HUES64 (cell line): Measurements from ENCODE around the gene DERL3.
"Not testable (repeated sequence)": the region's sequence is repeated elsewhere in the genome, so short reads cannot be mapped to it uniquely, and the experiment has no call there.

Experiments used
- H3K27ac ChIP-seq: 2 replicates; pipeline ENCODE4 v1.7.0; 2013; ENCODE audit warnings: low read depth, low read length, inconsistent platforms
- H3K27me3 ChIP-seq: 2 replicates; pipeline ENCODE4 v1.6.1; 2013; ENCODE audit warnings: mild to moderate bottlenecking, low read length; ENCODE audit not compliant: insufficient read depth
- H3K36me3 ChIP-seq: 2 replicates; pipeline ENCODE4 v1.6.1; 2013; ENCODE audit warnings: mild to moderate bottlenecking, low read length; ENCODE audit not compliant: insufficient read depth
- H3K4me1 ChIP-seq: 2 replicates; pipeline ENCODE4 v1.6.1; 2013; ENCODE audit warnings: mild to moderate bottlenecking, low read length, moderate library complexity; ENCODE audit not compliant: insufficient read depth
- H3K4me3 ChIP-seq: 2 replicates; pipeline ENCODE4 v1.5.1; 2013; ENCODE audit warnings: mild to moderate bottlenecking, low read length, moderate library complexity
- H3K9ac ChIP-seq: 2 replicates; pipeline ENCODE4 v1.6.1; 2013; ENCODE audit warnings: mild to moderate bottlenecking, low read depth, low read length
- H3K9me3 ChIP-seq: 2 replicates; pipeline ENCODE4 v1.6.1; 2013; ENCODE audit warnings: low read depth, low read length; ENCODE audit not compliant: insufficient read depth
- WGBS: fragments of 150-250, 120-280 bp; methylation state at CpG from one replicate; pipeline ENCODE4 v1.1.7; 2013; ENCODE audit warnings: missing lambda C conversion rate; 5-methylcytosine and 5-hydroxymethylcytosine counted together

DERL3 gene

GRCh38 chr22:23860187-23860586 is 21.4 kb upstream of the DERL3 start:
- H3K9me3 ChIP-seq, H3K9ac ChIP-seq, H3K36me3 ChIP-seq, H3K4me3 ChIP-seq, H3K27ac ChIP-seq, H3K27me3 ChIP-seq: not testable (repeated sequence)
- WGBS = 91% methylated on average over 8 of the region's 8 CpGs
- H3K4me1 ChIP-seq = peaks cover 13% of the 10 kb centered on the region; the same call in 1 of the 2 replicates

GRCh38 chr22:23859201-23859600 is 20.4 kb upstream of the DERL3 start:
- Histone ChIP-seq H3K9ac (no peak overlapping the region), H3K36me3 (no peaks in the 10 kb centered on the region), H3K27ac (no peak overlapping the region), H3K4me1 (peaks cover 13% of the 10 kb centered on the region; the same call in 1 of the 2 replicates), H3K9me3 (no peaks in the 10 kb centered on the region), H3K4me3 (no peak overlapping the region; the same call in 1 of the 2 replicates), H3K27me3 (no peaks in the 10 kb centered on the region; the same call in 1 of the 2 replicates)
- WGBS = 97% methylated on average over 4 of the region's 4 CpGs

- H3K27ac ChIP-seq = no peak overlapping the region
- no peaks in the 10 kb centered on the region; the same call in 1 of the 2 replicates for H3K27me3 ChIP-seq
- H3K4me3 ChIP-seq = peak overlapping the region; percentile 73
- H3K9ac ChIP-seq = 0 out of 2 replicates have a peak overlapping the region, but pooled peaks have one; percentile 66
- WGBS = 30% methylated on average over 4 of the region's 7 CpGs
- peaks cover 13% of the 10 kb centered on the region; the same call in 1 of the 2 replicates for H3K4me1 ChIP-seq
- H3K36me3 ChIP-seq = no peaks in the 10 kb centered on the region
- no peaks in the 10 kb centered on the region for H3K9me3 ChIP-seq
Measured at GRCh38 chr22:23858484-23858815, 19.6 kb upstream of the DERL3 start.

- Histone ChIP-seq H3K9me3 (no peaks in the 10 kb centered on the region), H3K27ac (peak within 1 kb of the TSS; percentile 84; the same call in 1 of the 2 replicates), H3K4me1 (peaks cover 13% of the 10 kb centered on the region; the same call in 1 of the 2 replicates), H3K4me3 (peak within 1 kb of the TSS; percentile 73), H3K36me3 (no peaks in the 10 kb centered on the region), H3K9ac (peak within 1 kb of the TSS; percentile 66), H3K27me3 (no peaks in the 10 kb centered on the region; the same call in 1 of the 2 replicates)
- 1% methylated on average over 60 of the region's 60 CpGs for WGBS
Measured at GRCh38 chr22:23857606-23858483, 19.0 kb upstream of the DERL3 start, which contains the start of gene SLC2A11. TSS of gene SLC2A11 (plus strand) at chr22:23857875. CDS start at chr22:23858000, 125 bp downstream.

- Histone ChIP-seq H3K27me3 (no peaks in the 10 kb centered on the region; the same call in 1 of the 2 replicates), H3K36me3 (no peaks in the 10 kb centered on the region), H3K4me1 (peaks cover 13% of the 10 kb centered on the region; the same call in 1 of the 2 replicates), H3K9ac (peak overlapping the region; percentile 54), H3K4me3 (peak overlapping the region; percentile 73), H3K27ac (peak overlapping the region; percentile 84; the same call in 1 of the 2 replicates), H3K9me3 (no peaks in the 10 kb centered on the region)
- WGBS = 2% methylated on average over 55 of the region's 58 CpGs
Measured at GRCh38 chr22:23856721-23857605, 18.2 kb upstream of the DERL3 start.

- Histone ChIP-seq H3K27ac (no peak overlapping the region), H3K9ac (no peak overlapping the region)
Measured at GRCh38 chr22:23850136-23850611, 11.4 kb upstream of the DERL3 start.

GRCh38 chr22:23849009-23850006 is 10.5 kb upstream of the DERL3 start:
- Histone ChIP-seq H3K9ac (peak overlapping the region; percentile 43), H3K4me1 (peaks cover 10% of the 10 kb centered on the region), H3K27ac (no peak overlapping the region), H3K27me3 (peaks cover 9% of the 10 kb centered on the region; the same call in 1 of the 2 replicates), H3K36me3 (no peaks in the 10 kb centered on the region), H3K4me3 (no peak overlapping the region), H3K9me3 (no peaks in the 10 kb centered on the region)
- 29% methylated on average over 61 of the region's 62 CpGs for WGBS

More at GRCh38 chr22:23850136-23850611, 11.4 kb upstream of the DERL3 start:
- Histone ChIP-seq H3K4me3 (no peak overlapping the region), H3K27me3 (peaks cover 9% of the 10 kb centered on the region; the same call in 1 of the 2 replicates), H3K9me3 (no peaks in the 10 kb centered on the region), H3K36me3 (no peaks in the 10 kb centered on the region), H3K4me1 (peaks cover 10% of the 10 kb centered on the region)
- WGBS = 94% methylated on average over 16 of the region's 16 CpGs

GRCh38 chr22:23847991-23848864 is 9.4 kb upstream of the DERL3 start:
- H3K27ac ChIP-seq = peak overlapping the region; percentile 45; the same call in 1 of the 2 replicates

GRCh38 chr22:23847310-23847920 is 8.6 kb upstream of the DERL3 start:
- peaks cover 13% of the 10 kb centered on the region for H3K4me1 ChIP-seq
- no peaks in the 10 kb centered on the region for H3K9me3 ChIP-seq
- no peak overlapping the region for H3K27ac ChIP-seq
- 87% methylated on average over 18 of the region's 18 CpGs for WGBS
- H3K27me3 ChIP-seq = peaks cover 9% of the 10 kb centered on the region; the same call in 1 of the 2 replicates
- H3K36me3 ChIP-seq = no peaks in the 10 kb centered on the region
- H3K4me3 ChIP-seq = no peak overlapping the region
- no peak overlapping the region for H3K9ac ChIP-seq

More at GRCh38 chr22:23847991-23848864, 9.4 kb upstream of the DERL3 start:
- H3K9ac ChIP-seq = no peak overlapping the region
- H3K4me3 ChIP-seq = no peak overlapping the region
- WGBS = 52% methylated on average over 24 of the region's 24 CpGs
- no peaks in the 10 kb centered on the region for H3K36me3 ChIP-seq
- H3K9me3 ChIP-seq = no peaks in the 10 kb centered on the region
- H3K4me1 ChIP-seq = peaks cover 10% of the 10 kb centered on the region
- H3K27me3 ChIP-seq = peaks cover 9% of the 10 kb centered on the region; the same call in 1 of the 2 replicates
